Epithelial cell of esophagus (primary cell): Measurements from ENCODE around the gene SSC4D.

Source experiments
- DNase-seq: peaks from one replicate; pipeline ENCODE4 v3.0.0; 2010; ENCODE audit warnings: low read depth
- H3K4me3 ChIP-seq: 2 replicates; pipeline ENCODE4 v1.5.1; 2011; ENCODE audit warnings: mild to moderate bottlenecking, low read length, control low read depth
- CTCF ChIP-seq: IDR thresholded peaks from 2 replicates; pipeline ENCODE4 v1.5.1; 2011; ENCODE audit warnings: low read depth, mild to moderate bottlenecking, low read length, control low read depth, inconsistent platforms; ENCODE audit not compliant: insufficient read depth; ENCODE audit errors: missing control alignments

The SSC4D gene

GRCh38 chr7:76347710-76348109, 61.8 kb downstream of the SSC4D start:
- TF ChIP-seq CTCF: no peak
- H3K4me3 ChIP-seq: no peak overlapping the region
- DNase-seq: no peak

- TF ChIP-seq CTCF: no peak
- DNase-seq: no peak
- H3K4me3 ChIP-seq: no peak overlapping the region
These were observed 62.7 kb downstream of the SSC4D start for GRCh38 chr7:76346778-76347177.

GRCh38 chr7:76346097-76346496, 63.4 kb downstream of the SSC4D start:
- no peak for TF ChIP-seq CTCF
- DNase-seq: no peak
- no peak overlapping the region for H3K4me3 ChIP-seq

- DNase-seq: no peak
- TF ChIP-seq CTCF: no peak
- H3K4me3 ChIP-seq: no peak overlapping the region
These were observed 65.6 kb downstream of the SSC4D start for GRCh38 chr7:76343931-76344321.

GRCh38 chr7:76343294-76343930, 66.1 kb downstream of the SSC4D start:
- no peak for TF ChIP-seq CTCF
- no peak overlapping the region for H3K4me3 ChIP-seq
- peak; percentile 74 for DNase-seq

GRCh38 chr7:76342222-76342621, 67.3 kb downstream of the SSC4D start:
- no peak overlapping the region for H3K4me3 ChIP-seq
- TF ChIP-seq CTCF: no peak
- DNase-seq: no peak

GRCh38 chr7:76340617-76341131, 68.8 kb downstream of the SSC4D start:
- TF ChIP-seq CTCF: no peak
- no peak for DNase-seq
- no peak overlapping the region for H3K4me3 ChIP-seq
